Esophagus squamous epithelium (tissue), 4 donors: ENCODE data around the gene PFKFB4.

ENCODE experiments used
- CTCF ChIP-seq, 6 experiments: fragments of 450-650 bp in 4 of 6; fragments of 200-600 bp in 2 of 6; sonication (generic) in 2 of 6; IDR thresholded peaks; one replicate each; pipeline ENCODE4 v1.5.1; 2016 to 2019; ENCODE audit warnings: antibody characterized with exemption in 6 of 6, mild to moderate bottlenecking in 4 of 6, moderate library complexity in 4 of 6
- POLR2A ChIP-seq, 4 donors: fragments of 450-650 bp; IDR thresholded peaks; one replicate each; pipeline ENCODE4 v1.6.1; 2017; ENCODE audit warnings: antibody characterized with exemption in 4 of 4, mild to moderate bottlenecking in 4 of 4, moderate library complexity in 3 of 4

- TF ChIP-seq POLR2A (IDR thresholded peaks at IDR 0.05) = no peak
- TF ChIP-seq CTCF (IDR thresholded peaks at IDR 0.05) = no peak
These were observed 2.0 kb upstream of the PFKFB4 start for GRCh38 chr3:48558493-48559134.
